Glomerular endothelial cell (primary cell): Measurements from ENCODE around the gene STX10. TPM values are rescaled to one million over a fixed set of nuclear protein-coding genes. Genes with fewer than 3 reads are reported as not detected.
"Not testable (repeated sequence)": the region's sequence is repeated elsewhere in the genome, so short reads cannot be mapped to it uniquely, and the experiment has no call there.

Experiments
- DNase-seq: peaks from one replicate; pipeline ENCODE4 v3.0.0-alpha.2; 2011; ENCODE audit warnings: low read depth, low spot score; ENCODE audit errors: extremely low read depth
- total RNA-seq: library from RNA; depleted of rRNA; stranded (reverse); fragments of >200 nt; gene quantifications from 2 replicates; pipeline ENCODE4 v1.2.3, GENCODE V29; 2015

STX10 gene
- total RNA-seq, 1 donor from 2014 or later = 74.7 TPM

GRCh38 chr19:13165162-13165997 lies 15.2 kb upstream of the STX10 start:
- DNase-seq = no peak

GRCh38 chr19:13164343-13165161 lies 14.4 kb upstream of the STX10 start:
- no peak for DNase-seq

GRCh38 chr19:13163609-13164342 lies 13.6 kb upstream of the STX10 start:
- DNase-seq = no peak

GRCh38 chr19:13162724-13163608 lies 12.8 kb upstream of the STX10 start:
- no peak for DNase-seq

GRCh38 chr19:13160557-13160956 lies 10.4 kb upstream of the STX10 start:
- DNase-seq = no peak

- DNase-seq = no peak
Measured at GRCh38 chr19:13159713-13160112, 9.5 kb upstream of the STX10 start.

- DNase-seq = no peak
Measured at GRCh38 chr19:13155472-13156359, 5.5 kb upstream of the STX10 start.

GRCh38 chr19:13154911-13155471 lies 4.8 kb upstream of the STX10 start:
- no peak for DNase-seq

GRCh38 chr19:13154241-13154778 lies 4.1 kb upstream of the STX10 start:
- DNase-seq = no peak

GRCh38 chr19:13153569-13154240 lies 3.5 kb upstream of the STX10 start:
- no peak for DNase-seq

- no peak for DNase-seq
Measured at GRCh38 chr19:13152974-13153568, 2.9 kb upstream of the STX10 start.

- no peak for DNase-seq
Measured at GRCh38 chr19:13152356-13152973, 2.3 kb upstream of the STX10 start.

GRCh38 chr19:13151605-13152355 lies 1.6 kb upstream of the STX10 start:
- no peak for DNase-seq

- no peak for DNase-seq
Measured at GRCh38 chr19:13150931-13151604, 893 bp upstream of the STX10 start.

- DNase-seq = no peak
Measured at GRCh38 chr19:13149628-13150186, 468 bp downstream of the STX10 start.

GRCh38 chr19:13149173-13149627 lies 975 bp downstream of the STX10 start:
- DNase-seq = not testable (repeated sequence)
